DOHH2 (cell line): ENCODE measurements around the gene KRTAP9-2.

Source experiments
- CTCF ChIP-seq: fragments of 200-600 bp; sonication (generic); IDR thresholded peaks from one replicate; pipeline ENCODE4 v1.5.1; 2014; ENCODE audit warnings: antibody characterized with exemption, mild to moderate bottlenecking, low read depth, low read length; ENCODE audit not compliant: poor library complexity, severe bottlenecking
- EZH2phosphoT487 ChIP-seq: fragments of 200-600 bp; sonication (generic); IDR thresholded peaks from 2 replicates; pipeline ENCODE4 v1.6.1; 2017; ENCODE audit warnings: borderline replicate concordance, mild to moderate bottlenecking, antibody characterized with exemption, low read length, moderate library complexity, mixed read lengths

- TF ChIP-seq CTCF: no peak
- TF ChIP-seq EZH2phosphoT487: no peak
Measured at GRCh38 chr17:41265078-41265477, 38.6 kb downstream of the KRTAP9-2 start, which contains the start of gene KRTAP9-6.
